Kidney tubule cell (primary cell): ENCODE results near the gene GPX2.
"Not testable (repeated sequence)": the region's sequence is repeated elsewhere in the genome, so short reads cannot be mapped to it uniquely, and the experiment has no call there.

Experiments used
- DNase-seq: peaks from one replicate; pipeline ENCODE4 v3.0.0-alpha.2; 2018; ENCODE audit warnings: low spot score

GPX2 gene

DNA sequence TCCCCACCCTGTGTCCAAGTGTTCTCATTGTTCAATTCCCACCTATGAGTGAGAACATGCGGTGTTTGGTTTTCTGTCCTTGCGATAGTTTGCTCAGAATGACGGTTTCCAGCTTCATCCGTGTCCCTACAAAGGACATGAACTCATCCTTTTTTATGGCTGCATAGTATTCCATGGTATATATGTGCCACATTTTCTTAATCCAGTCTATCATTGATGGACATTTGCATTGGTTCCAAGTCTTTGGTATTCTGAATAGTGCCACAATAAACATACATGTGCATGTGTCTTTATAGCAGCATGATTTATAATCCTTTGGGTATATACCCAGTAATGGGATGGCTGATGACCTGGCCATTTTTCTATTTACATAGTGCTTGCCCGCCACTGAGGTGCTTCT, 29.1 kb downstream of the GPX2 start:
- DNase-seq, result not testable (repeated sequence)

DNA sequence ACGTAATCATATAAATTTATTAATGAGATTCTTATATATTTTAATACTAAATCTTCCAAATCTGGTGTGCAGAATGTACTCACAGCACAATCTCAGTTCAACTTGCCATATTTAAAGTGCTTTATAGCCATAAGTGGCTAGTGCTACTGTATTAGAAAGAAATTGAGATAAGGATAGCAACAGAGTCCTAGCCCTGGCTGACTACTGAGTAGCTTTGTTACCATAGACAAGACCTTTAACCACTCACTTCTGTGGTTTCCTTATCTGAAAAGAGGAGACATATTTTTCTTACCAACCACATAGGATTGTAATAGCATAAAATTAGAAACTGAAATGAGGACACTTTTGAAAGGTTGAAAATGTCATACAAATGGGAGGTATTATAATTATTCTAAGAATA, 30.3 kb downstream of the GPX2 start:
- DNase-seq, result no peak

GRCh38 chr14:64910847-64911495, 31.6 kb downstream of the GPX2 start:
- DNase-seq, result peak; percentile 28

GRCh38 chr14:64906022-64906421, 36.5 kb downstream of the GPX2 start:
- DNase-seq, result no peak

DNA sequence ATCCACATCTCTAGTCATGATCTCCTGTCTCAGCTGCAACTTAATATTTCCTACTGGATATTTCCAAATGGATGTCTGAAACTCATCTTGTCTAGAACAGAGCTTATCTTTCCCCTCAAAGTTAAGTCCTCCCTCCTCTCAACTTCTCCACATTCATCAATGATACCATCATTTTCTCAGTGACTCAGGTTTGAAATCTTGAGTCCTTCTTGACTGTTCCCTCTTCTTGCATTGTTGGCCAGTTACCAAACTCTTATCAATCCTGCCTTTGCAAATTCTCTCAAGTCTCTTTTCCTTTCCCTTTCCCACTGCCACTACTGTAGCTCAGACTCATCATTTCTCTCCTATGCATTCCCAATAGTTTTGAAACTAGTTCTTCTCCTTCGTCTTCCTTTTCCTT, 42.6 kb downstream of the GPX2 start:
- DNase-seq, result peak; percentile 1

- peak; percentile 72 for DNase-seq
Observed at GRCh38 chr14:64891839-64892375, 50.6 kb downstream of the GPX2 start.

DNA sequence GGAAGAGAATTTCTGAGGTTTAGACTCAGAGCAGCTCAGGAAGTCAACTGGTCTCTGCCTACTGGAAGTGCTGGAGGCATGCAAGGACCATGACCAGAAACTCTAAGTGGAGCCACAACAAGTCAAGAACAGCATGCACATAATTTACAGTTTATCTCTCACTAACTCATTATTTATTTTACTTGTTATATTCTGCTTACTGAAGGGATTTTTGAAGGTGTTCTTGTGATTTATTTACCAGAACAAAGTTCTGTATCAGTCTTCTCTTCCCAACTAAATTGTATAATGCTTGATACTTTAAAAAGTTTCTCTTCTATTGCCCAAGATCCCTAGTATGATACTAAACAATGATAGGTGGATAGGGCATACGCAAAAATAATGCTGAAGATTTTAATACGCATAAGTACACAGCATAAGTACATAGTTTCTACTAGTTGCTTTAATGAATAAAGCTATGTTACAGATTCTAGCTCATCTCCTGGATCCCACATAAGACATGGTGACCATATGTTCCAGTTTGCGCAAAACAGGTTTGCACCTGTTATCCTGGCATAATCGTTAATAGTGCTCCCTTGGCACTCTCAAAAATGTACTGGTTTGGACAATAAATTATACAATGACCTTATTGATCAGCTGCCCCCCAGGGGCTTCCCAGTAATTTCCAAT, 51.2 kb downstream of the GPX2 start:
- no peak for DNase-seq

- peak; percentile 25 for DNase-seq
Observed at GRCh38 chr14:64889352-64889751, 53.2 kb downstream of the GPX2 start.
